ENCODE data around the gene FXYD5.
"Not testable (repeated sequence)": the region's sequence is repeated elsewhere in the genome, so short reads cannot be mapped to it uniquely, and the experiment has no call there.

The FXYD5 gene

GRCh38 chr19:35149463-35149862 is 5.1 kb upstream of the FXYD5 start:
- no peak for DNase-seq (ENCODE audit: insufficient read length, low spot score)
- no peak for TF ChIP-seq POLR2A (IDR thresholded peaks at IDR 0.05; ENCODE audit: low read depth, low read length)
- no peak for FAIRE-seq

- no peak for TF ChIP-seq POLR2A (IDR thresholded peaks at IDR 0.05; ENCODE audit: low read depth, low read length)
Observed at GRCh38 chr19:35150445-35150844, 4.1 kb upstream of the FXYD5 start.

GRCh38 chr19:35151273-35152065 is 3.1 kb upstream of the FXYD5 start:
- TF ChIP-seq POLR2A (IDR thresholded peaks at IDR 0.05; ENCODE audit: low read depth, low read length), result no peak; the same call in 1 of the 2 replicates
- DNase-seq (ENCODE audit: insufficient read length, low spot score) (no peak), FAIRE-seq (no peak)

More at GRCh38 chr19:35150445-35150844, 4.1 kb upstream of the FXYD5 start:
- DNase-seq (ENCODE audit: insufficient read length, low spot score), result no peak
- no peak for FAIRE-seq

- DNase-seq (ENCODE audit: insufficient read length, low spot score); FAIRE-seq: not testable (repeated sequence)
Observed at GRCh38 chr19:35153129-35153522, 1.4 kb upstream of the FXYD5 start.

- FAIRE-seq (no peak), DNase-seq (ENCODE audit: insufficient read length, low spot score) (no peak)
- TF ChIP-seq POLR2A (IDR thresholded peaks at IDR 0.05; ENCODE audit: low read depth, low read length), result no peak
Observed at GRCh38 chr19:35153701-35154524, 622 bp upstream of the FXYD5 start.

GRCh38 chr19:35155441-35155840 is 906 bp downstream of the FXYD5 start:
- no peak for DNase-seq (ENCODE audit: insufficient read length, low spot score)
- no peak for FAIRE-seq

GRCh38 chr19:35155981-35156672 is 1.6 kb downstream of the FXYD5 start:
- DNase-seq (ENCODE audit: insufficient read length, low spot score), result no peak
- no peak for FAIRE-seq
- TF ChIP-seq POLR2A (IDR thresholded peaks at IDR 0.05; ENCODE audit: low read depth, low read length), result no peak

More at GRCh38 chr19:35155441-35155840, 906 bp downstream of the FXYD5 start:
- TF ChIP-seq POLR2A (IDR thresholded peaks at IDR 0.05; ENCODE audit: low read depth, low read length), result 0 out of 2 replicates have a peak, but pooled peaks have one; percentile 6

GRCh38 chr19:35156673-35157014 is 2.1 kb downstream of the FXYD5 start:
- DNase-seq (ENCODE audit: insufficient read length, low spot score) (no peak), FAIRE-seq (no peak)
- TF ChIP-seq POLR2A (IDR thresholded peaks at IDR 0.05; ENCODE audit: low read depth, low read length), result no peak

GRCh38 chr19:35157431-35157830 is 2.9 kb downstream of the FXYD5 start:
- no peak for FAIRE-seq
- DNase-seq (ENCODE audit: insufficient read length, low spot score), result no peak
- no peak for TF ChIP-seq POLR2A (IDR thresholded peaks at IDR 0.05; ENCODE audit: low read depth, low read length)

GRCh38 chr19:35159606-35160005 is 5.1 kb downstream of the FXYD5 start:
- FAIRE-seq, result no peak
- no peak for DNase-seq (ENCODE audit: insufficient read length, low spot score)
- TF ChIP-seq POLR2A (IDR thresholded peaks at IDR 0.05; ENCODE audit: low read depth, low read length), result no peak

GRCh38 chr19:35160629-35161433 is 6.3 kb downstream of the FXYD5 start:
- no peak for TF ChIP-seq POLR2A (IDR thresholded peaks at IDR 0.05; ENCODE audit: low read depth, low read length)
- FAIRE-seq (no peak), DNase-seq (ENCODE audit: insufficient read length, low spot score) (no peak)

- FAIRE-seq (no peak), DNase-seq (ENCODE audit: insufficient read length, low spot score) (no peak)
- no peak for TF ChIP-seq POLR2A (IDR thresholded peaks at IDR 0.05; ENCODE audit: low read depth, low read length)
Observed at GRCh38 chr19:35161434-35161743, 6.9 kb downstream of the FXYD5 start.

GRCh38 chr19:35162471-35163326 is 8.2 kb downstream of the FXYD5 start:
- FAIRE-seq (no peak), DNase-seq (ENCODE audit: insufficient read length, low spot score) (no peak)
- no peak for TF ChIP-seq POLR2A (IDR thresholded peaks at IDR 0.05; ENCODE audit: low read depth, low read length)

Measured in H54 (cell line).